ENCODE measurements around the gene ZNF330.
"Not testable (repeated sequence)": the region's sequence is repeated elsewhere in the genome, so short reads cannot be mapped to it uniquely, and the experiment has no call there.

Gene ZNF330

DNA sequence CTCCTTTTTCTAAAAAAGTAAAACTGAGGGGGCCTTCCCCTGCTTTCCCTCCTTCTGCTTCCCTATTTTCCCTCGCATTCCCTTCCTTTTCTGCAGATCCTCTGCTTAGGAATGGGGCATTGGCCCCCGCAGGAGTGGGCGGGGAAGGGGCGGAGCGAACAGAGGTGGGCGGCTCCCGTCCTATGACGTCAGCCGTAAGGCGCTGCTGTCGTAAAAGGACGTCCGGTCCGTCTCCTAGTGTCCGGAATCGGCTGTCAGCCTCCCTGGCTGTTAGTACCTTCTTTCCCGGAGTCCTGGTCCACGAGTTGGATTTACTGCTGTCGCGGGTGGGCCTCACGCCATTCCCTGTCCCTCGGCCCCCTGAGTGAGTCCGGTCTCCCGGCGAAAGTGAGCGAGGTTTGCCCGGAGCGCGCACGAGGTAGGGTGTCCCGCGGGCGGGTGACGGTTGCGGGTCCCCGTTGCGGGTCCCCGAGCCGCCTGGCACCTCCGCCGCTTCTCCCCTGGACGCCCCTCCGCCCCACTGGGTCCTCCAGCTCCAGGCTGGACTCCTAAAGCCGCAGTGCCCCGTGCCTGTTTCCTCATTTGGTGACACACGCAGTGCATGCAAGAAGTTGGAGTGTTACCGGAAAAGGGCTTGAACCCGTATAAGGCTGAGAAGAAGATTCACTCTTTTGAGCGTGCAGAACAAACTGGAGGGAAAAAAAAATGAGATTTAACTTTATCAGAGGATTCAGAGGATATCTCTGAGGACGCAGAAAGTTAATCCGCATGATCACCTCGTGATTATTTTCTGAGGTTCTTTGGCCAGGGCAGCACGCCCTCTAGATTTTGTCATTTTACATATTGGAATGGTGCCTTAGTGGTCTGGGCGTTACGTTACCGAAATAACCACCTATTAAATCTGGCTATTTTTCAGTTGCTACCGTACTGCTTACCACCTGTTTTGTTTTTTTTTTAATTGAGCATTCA is at the start of gene ZNF330:
ZNF330 (plus strand) TSS at position 205 of the 969 bp plus-strand sequence. CDS start 1,477 bp downstream, outside the sequence.
- DNase-seq (ENCODE audit: low spot score), result peak; percentile 94

DNA sequence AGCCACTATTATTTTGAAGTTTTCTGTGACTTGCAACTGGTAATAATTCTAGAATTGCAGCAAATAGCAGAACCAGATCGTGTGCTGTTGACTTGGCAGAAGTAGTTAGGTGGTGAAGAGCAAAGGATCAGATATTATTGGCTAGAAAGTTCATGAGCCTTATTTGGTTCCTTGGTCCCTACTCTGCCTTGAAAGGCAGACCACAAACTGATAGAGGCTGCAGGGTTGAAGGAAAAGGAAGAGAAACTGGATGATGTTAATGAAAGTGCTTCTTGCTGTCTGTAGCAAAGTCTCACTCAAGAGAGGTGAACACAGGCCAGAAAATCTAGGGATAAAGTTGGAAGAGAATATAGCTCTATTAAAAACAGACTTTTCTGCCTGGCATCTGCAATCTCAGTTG is 46.2 kb upstream of the ZNF330 start:
- no peak for DNase-seq (ENCODE audit: low spot score)

DNA sequence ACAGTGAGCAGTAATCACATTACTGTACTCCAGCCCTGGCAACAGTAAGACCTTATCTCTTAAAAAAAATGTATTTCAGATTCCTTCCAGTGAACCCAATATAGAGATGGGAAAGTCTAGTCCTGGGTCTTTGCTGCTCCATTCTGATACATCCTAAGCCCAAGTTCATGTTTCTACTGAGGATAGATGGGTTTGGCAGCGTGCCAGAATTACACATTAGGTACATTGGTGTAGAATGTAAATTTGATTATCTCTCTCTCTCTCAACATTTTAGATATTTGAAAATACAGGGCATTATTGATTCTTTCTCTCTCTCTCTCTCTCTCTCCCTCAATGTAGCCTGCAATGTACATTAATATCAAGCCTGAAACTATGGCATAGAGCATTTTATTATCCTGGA is 43.5 kb upstream of the ZNF330 start:
- DNase-seq (ENCODE audit: low spot score), result no peak

DNA sequence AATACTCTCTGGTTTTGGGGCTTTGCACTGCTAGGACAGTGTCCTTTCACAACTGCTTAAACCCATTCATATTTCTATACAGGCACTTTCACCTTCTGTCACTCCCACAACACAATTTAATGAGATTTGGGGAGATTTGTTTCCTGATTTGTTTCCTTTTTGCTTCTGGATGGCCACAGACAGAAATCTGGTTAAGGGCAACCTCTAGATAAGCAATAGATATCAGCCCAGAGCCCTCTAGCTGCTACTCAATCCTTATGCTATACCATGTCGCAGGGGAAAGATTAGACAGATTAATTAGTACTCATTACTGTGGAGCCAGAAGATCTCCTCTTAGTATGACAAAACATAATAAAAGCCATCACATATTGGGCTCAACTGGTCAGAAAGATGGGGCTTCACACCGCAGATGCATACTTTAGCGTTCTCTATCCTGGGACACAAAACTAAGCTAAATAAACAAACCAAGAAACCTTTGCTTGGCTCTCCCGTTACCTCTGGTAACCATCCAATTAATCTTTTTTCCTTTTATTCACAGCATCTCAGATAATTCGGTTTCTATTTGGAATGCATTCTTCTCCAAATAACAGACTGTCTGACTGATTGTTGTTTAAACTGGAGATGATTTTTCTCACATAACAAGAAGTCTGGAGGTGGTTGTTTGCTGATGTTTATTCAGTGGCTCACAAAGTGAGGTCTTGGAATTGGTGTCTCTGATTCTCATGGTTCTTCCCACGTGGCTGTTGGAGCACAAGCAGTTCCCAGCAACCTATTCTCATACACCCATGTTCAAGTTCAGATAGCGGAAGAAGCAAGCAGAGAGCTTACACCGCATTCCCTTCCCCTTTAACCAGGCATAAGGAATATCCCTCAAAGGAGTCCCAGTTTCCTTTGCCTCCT is 41.0 kb upstream of the ZNF330 start:
- DNase-seq (ENCODE audit: low spot score), result no peak

DNA sequence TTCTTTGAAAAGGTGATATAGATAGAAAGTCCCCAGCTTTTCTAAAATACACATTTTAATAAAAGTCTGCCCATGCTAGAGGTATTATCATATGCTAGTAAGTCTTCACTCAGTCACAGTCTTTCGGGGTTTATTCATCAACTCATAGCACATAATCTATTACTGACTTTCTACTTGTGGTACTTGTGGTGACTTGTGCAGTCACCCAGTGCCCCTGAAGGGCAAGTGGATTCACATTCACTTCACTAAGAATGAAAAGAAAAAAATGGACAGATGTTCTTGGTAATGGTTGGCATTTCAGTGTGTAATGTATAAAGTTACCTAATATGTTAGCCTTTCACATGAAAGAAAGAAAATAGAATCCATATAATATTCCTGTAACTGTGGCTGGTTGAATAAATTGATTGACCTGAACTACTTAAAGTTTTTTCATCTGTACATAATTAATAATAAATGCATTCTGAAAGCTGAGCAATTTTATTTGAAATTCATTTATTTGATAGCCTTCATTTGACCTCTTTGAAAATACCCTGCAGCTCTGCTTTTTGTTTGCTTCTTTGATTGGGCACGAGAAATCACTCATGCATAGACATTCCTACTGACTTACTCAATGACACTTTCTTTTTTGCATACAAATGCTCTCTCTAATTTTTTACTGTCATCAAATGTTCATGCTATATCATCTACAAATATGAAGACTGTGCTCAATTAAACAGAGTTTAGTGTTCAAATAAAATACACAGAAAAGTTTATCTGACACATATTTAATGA is 39.5 kb upstream of the ZNF330 start:
- DNase-seq (ENCODE audit: low spot score), result no peak

DNA sequence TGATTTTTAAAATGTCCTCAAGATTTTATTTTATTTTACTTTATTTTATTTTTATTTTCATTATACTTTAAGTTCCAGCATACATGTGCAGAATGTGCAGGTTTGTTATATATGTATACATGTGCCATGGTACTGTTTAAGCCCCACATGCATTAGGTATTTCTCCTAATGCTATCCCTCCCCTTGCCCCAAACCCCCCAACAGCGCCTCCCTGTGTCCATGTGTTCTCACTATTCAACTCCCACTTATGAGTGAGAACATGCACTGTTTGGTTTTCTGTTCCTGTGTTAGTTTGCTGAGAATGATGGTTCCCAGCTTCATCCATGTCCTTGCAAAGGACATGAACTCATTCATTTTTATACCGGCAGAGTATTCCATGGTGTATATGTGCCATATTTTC is 37.2 kb upstream of the ZNF330 start:
- DNase-seq (ENCODE audit: low spot score), result not testable (repeated sequence)

DNA sequence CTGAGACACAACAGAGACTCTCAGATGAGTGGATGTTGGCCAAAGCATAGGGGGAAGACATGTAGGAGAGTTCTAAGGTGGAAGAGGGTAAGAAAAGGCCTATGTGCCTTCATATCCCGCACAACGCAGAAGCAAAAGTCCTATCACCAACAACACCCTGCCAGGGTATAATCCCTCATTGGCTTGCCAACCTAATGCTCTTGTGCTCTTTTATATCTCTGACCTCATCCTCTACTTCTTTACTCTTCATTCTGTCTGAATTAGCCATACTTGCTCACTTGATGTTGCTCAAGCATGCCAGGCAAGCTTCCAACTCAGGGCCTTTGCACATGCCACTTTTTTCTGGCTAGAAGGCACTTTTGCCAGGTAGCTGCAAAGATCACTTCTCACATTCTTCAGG is 28.1 kb upstream of the ZNF330 start:
- DNase-seq (ENCODE audit: low spot score), result no peak

DNA sequence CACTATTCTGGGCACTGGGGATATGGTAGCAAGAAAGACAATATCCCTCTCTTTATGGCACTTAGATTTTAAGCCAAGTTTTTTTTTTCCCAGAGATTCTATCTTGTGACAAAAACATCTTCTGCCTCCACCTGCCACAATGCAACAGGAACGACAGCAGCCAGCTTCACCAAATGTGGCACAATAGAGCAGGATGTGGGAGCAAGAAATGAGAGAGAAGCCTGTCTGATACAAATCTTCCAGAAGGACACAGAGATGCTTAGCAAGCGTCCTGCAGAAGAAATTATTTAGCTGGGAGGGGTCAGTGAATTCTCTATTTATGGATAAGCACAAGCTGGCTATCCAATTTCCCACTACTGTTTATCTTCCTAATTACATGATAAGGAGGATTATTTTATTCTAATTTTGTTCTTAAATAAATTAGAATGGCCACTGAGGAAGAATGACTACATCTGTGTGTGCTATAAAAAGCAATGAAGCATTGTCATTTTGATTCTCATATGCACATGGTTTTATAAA is 27.1 kb upstream of the ZNF330 start:
- no peak for DNase-seq (ENCODE audit: low spot score)

DNA sequence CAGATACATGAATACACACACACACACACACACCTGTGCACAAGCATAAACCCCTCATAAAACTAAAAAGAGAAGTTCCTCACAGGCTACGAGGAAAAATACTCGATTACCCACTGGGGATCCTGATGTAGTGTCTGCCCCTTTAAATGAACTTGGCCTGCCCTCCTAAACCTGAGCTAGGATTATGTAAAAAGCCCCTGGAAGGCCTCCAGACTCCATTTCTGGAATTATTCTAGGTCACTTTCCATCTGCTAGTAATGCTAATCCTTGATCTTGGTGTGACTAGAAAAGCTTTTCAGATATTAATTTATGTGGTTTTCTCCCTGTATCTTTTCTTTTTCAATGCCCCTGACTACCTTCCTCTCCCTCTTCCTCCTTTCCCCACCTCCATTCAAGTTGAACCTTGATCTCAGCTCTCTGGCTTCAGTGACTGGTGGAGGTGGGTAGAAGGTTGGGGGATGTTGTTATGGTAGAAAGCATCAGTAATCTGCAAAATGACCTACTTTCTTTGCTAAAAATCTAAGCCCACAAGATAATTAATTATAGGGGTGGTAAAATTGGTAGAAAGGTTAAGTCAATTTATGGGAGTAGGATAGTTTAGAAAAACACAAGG is 25.5 kb upstream of the ZNF330 start:
- DNase-seq (ENCODE audit: low spot score), result no peak

DNA sequence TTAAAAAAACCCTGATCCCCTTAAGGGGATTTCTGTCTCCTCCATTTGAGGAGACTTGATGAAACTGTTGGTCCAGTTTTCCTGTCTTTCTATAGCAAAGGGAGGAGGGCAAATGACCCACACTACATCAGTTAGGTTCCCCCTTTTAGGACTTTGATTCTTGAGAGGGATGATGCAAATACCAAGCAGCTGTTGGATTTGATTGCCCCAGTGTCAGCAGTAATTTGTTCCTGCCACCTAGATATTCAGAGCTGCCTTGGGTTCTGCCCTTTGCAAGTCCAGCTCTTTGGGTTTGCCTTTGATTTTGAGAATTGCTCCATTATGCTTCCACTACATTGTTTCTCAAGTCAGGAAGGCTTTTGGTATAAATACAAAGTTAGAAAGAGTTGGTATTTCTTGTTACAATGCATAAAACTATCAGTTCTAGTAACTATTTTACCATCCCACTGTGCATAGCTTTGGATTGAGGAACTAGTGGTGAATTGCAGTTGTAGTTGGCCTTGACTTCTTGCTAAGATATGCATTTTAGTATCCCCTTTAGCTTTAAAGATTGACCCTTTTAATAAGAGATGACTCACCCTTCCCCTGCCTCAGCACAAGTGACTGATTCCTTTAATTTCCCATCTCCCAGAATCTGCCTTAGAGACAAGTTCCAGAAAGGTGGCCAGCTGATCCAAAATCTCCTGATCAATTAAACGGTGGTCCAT is 24.3 kb upstream of the ZNF330 start:
- no peak for DNase-seq (ENCODE audit: low spot score)

DNA sequence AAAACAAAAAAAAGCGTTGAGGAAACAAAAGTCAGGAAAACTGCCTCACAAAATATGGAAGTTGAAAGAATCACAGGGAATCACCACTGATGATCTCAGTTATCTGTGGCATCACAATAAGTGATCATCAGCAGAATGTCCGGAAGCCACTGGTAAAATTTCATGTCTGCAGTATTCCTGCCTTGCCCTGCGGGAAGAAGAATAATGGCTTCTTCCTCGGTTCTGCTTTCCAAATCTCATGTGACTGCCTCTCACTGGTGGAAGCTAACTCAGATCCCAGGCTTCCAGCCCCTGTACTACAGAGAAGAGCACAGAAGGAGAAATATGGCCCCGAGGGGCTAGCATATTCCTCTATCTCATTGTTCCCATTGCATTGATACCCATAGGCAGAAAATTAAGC is 12.7 kb upstream of the ZNF330 start:
- no peak for DNase-seq (ENCODE audit: low spot score)

DNA sequence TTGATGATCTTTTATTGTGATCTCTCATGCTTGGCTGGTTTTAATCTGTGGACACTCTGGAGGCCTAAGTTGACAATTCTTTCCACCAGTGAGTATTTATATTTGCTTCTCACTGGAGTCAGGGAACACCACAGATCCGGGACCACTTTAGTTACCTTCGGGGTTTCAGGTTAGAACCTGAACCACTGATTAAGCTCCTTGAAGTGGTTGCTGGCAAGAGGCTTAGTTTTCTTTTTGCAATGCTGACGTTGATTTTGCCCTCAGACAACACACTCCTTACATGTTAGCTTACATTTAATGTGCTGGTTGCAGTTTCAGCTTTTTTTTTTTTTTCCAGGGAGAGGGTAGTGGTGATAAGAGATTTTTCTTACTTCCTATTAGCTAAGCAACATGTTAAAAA is 10.5 kb upstream of the ZNF330 start:
- no peak for DNase-seq (ENCODE audit: low spot score)

DNA sequence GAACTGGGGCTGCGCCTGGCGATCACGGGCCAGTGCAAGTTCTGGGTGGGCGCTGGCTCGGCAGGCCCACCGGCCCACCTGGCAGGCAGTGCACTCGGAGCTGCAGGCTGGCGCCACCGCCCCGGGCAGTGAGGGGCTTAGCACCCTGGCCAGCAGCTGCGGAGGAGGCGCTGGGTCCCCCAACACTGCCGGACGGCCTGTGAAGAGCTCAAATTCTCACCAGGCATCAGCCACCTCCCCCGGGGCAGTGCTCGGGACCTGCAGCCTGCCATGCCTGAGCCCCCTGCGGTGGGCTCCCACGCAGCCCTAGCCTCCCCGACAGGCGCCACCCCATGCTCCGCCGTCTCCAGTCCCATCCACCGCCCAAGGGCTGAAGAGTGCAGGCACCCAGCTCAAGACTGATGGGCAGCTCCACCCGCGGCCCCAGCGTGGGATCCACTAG is 7.1 kb upstream of the ZNF330 start:
- DNase-seq (ENCODE audit: low spot score), result no peak

DNA sequence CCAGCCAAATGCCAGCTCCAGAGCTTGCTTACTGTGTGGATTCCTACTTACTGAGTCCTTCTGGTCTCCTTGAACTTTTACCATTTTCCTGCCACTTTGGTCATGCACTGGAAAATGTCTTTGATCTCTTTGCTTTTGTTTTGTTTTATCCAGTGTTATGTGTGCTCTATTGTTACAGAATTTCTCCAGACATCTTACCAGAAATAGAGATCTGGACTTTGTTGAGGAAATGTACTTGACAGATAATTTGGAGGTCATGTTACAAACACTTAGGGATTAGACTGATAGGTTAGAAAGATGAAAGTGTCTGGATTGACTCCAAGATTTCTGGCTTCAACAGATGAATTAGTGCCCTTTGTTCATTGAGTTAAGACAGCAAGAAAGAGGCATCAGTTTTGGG is 5.7 kb upstream of the ZNF330 start:
- no peak for DNase-seq (ENCODE audit: low spot score)

DNA sequence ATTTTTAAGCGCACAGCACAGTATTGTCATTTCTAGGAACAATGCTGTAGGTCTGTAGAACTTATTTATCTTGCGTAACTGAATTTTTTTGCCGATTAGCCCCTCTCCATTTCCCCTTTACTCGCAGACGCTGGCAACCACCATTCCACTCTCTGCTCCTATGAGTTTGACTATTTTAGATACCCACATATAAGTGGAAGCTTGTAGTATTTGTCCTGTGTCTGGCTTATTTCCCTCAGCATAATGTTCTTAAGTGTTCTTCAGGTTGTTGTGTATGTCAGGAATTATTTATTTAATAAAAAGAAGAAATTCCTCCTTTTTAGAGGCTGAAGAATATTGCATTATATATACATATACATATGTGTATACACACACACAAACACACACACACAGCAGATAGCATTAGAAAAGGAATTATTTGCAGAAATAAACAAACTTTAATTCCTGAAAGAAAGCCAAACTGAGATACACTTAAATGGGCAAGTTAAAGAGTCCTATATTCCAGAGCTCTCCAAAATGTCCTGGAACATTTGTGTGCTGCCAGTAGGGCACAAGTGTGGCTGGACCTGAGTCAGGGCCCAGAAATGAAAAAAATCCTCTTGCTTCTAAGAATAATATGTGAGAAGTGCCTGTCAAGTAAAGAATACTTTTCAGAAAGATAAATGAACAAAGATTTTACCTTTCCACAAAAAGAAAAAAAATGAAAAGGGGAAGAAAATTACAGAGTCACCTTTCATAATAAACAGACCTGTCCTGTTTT is 4.5 kb upstream of the ZNF330 start:
- DNase-seq (ENCODE audit: low spot score), result no peak

DNA sequence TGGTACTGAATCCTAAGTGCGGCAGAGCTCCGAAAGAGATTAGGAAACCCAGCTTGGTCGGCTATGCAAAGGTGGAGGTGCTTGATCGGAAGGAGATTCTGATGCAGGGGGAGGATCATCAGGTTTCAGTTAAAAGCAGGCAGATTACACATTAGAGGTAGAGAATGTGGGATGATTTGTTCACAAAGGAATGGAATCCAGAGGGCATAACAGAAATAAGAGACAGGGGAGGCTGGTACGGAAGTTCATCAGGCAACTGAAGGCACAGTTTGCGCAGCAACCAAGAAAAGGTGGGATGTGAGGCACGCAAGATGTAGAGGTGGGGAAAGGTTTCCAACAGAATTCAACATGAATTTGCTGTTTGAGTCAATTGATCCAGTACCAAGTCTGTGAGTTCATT is 424 bp upstream of the ZNF330 start:
- no peak for DNase-seq (ENCODE audit: low spot score)

DNA sequence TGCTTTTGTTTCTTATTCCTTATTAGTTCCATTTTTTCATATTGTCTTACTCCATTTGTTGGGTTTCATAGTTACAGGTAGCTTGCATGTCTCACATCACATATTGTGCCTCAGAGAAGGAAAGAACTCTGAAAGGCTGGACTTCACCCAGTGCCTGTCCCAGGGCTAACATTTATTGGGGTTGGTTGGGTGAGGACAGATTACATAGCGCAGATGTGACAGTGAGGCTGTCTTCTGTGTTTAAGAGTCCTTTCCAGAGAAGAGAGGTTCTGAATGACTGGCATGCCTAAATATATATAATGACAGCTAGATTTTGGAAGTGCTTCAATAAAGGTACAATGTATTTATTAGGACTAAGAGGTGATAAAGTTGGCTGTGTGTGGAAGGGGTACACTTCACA is 2.7 kb downstream of the ZNF330 start:
- no peak for DNase-seq (ENCODE audit: low spot score)

DNA sequence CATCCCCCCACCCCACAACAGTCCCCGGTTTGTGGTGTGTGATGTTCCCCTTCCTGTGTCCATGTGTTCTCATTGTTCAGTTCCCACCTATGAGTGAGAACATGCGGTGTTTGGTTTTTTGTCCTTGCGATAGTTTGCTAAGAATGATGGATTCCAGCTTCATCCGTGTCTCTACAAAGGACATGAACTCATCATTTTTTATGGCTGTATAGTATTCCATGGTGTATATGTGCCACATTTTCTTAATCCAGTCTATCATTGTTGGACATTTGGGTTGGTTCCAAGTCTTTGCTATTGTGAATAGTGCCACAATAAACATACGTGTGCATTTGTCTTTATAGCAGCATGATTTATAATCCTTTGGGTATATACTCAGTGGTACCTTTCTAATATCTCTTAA is 6.6 kb downstream of the ZNF330 start:
- not testable (repeated sequence) for DNase-seq (ENCODE audit: low spot score)

DNA sequence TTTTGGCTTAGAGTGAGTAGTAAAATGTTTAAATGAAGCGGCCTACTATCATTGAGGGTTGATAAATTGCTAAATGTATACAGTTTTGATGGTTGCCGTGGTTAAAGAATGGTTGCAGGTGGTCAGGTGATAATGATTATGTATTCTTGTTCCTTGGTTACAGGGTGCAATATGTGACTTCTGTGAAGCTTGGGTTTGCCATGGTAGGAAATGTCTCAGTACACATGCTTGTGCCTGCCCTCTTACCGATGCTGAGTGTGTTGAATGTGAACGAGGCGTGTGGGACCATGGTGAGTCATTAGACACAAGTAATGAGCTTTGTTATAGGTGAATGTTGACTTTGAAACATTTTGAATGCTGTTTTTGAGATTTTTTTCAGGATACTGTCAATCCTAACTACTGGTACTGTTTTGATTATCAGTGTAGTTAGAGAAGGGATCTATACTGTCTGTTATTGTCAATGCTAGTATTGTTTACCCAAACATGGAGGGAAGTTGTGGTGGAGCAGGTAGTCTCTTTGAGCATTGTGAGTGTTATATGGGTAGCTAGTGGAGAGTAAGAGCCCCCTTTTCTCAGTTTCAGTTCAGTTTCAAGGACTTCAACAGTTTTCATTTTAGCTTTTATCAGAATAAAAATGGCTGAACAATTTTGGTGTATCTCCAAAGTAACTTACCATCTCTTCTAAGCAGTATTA is 8.9 kb downstream of the ZNF330 start:
- no peak for DNase-seq (ENCODE audit: low spot score)

Measured in ecto neural progenitor cell (in vitro differentiated cells).